GM12878 (cell line): ENCODE measurements around the gene DST. TPM values are rescaled to one million over a fixed set of nuclear protein-coding genes. Genes with fewer than 3 reads are reported as not detected.

Source experiments
- ATAC-seq: fragments of 200-7000 bp; cut with Tn5 transposase; 3 replicates; pipeline ENCODE4 v1.9.1; 2020; ENCODE audit warnings: mild to moderate bottlenecking, moderate library complexity
- BruUV-seq: library from RNA; stranded (reverse); fragments of 400-500 nt; replicated peaks from 2 replicates; lab custom pipeline; 2021; lab: Mats Ljungman, UMichigan
- CTCF ChIA-PET: fragments of 300-600 bp; sonication (Branson Sonifier 250); formaldehyde crosslinking; extraction: SDS; loops from one replicate; lab custom pipeline; 2021; ENCODE audit warnings: inconsistent platforms; lab: Yijun Ruan, JAX
- POLR2A ChIA-PET: fragments of 350-600 bp; formaldehyde crosslinking; extraction: SDS; loops from one replicate; lab custom pipeline; 2021; ENCODE audit warnings: inconsistent platforms; lab: Charles Lee
- RAD21 ChIA-PET: fragments of 300-600 bp; sonication (Branson Sonifier 250); formaldehyde crosslinking; loops from one replicate; lab custom pipeline; 2023; ENCODE audit warnings: antibody characterized with exemption; ENCODE audit not compliant: unreplicated experiment; lab: Charles Lee
- SMC1A ChIA-PET: fragments of 300-600 bp; sonication (Branson Sonifier 250); formaldehyde crosslinking; loops from one replicate; lab custom pipeline; 2023; ENCODE audit not compliant: unreplicated experiment, uncharacterized antibody; lab: Charles Lee
- DNase-seq: peaks from one replicate; pipeline ENCODE4 v3.0.0-alpha.2; 2011; ENCODE audit warnings: low read depth, low spot score
- FAIRE-seq: peaks from 3 replicates; lab custom pipeline; 2011; peaks lifted over from hg19 to GRCh38; lab: Jason Lieb, UNC
- H2AFZ ChIP-seq: 2 replicates; pipeline ENCODE4 v1.6.0; 2011; ENCODE audit warnings: low read depth, low read length, control low read depth; ENCODE audit not compliant: control insufficient read depth
- H3K27ac ChIP-seq: 2 replicates; pipeline ENCODE4 v1.5.1; 2011; ENCODE audit warnings: control low read depth; ENCODE audit not compliant: control insufficient read depth, insufficient read depth
- H3K27me3 ChIP-seq, 2 experiments: replicated peaks in 1 of 2; 2 replicates each; pipeline versions ENCODE4 v1.6.0 to v1.6.1; 2011; ENCODE audit warnings: low read length in 1 of 2; ENCODE audit not compliant: control insufficient read depth in 2 of 2, insufficient read depth in 2 of 2
- H3K36me3 ChIP-seq, 2 experiments: 2 replicates each; pipeline ENCODE4 v1.5.1; 2011; ENCODE audit warnings: low read length in 1 of 2; ENCODE audit not compliant: control insufficient read depth in 2 of 2, insufficient read depth in 2 of 2
- H3K4me1 ChIP-seq: 2 replicates; pipeline ENCODE4 v1.6.1; 2011; ENCODE audit warnings: mild to moderate bottlenecking, low read length, moderate library complexity, mixed read lengths; ENCODE audit not compliant: control insufficient read depth, insufficient read depth
- H3K4me2 ChIP-seq: 2 replicates; pipeline ENCODE4 v1.6.0; 2011; ENCODE audit warnings: control low read depth; ENCODE audit not compliant: control insufficient read depth, insufficient read depth
- H3K4me3 ChIP-seq: fragments of 200-600 bp; sonication (generic); 2 replicates; pipeline ENCODE4 v1.5.1; 2016
- H3K79me2 ChIP-seq: 2 replicates; pipeline ENCODE4 v1.6.0; 2011; ENCODE audit warnings: low read length; ENCODE audit not compliant: control insufficient read depth, insufficient read depth
- H3K9ac ChIP-seq: 2 replicates; pipeline ENCODE4 v1.8.0; 2011; ENCODE audit warnings: low read length, control low read depth, mixed read lengths; ENCODE audit not compliant: control insufficient read depth, insufficient read depth
- H3K9me3 ChIP-seq: replicated peaks from 3 replicates; pipeline ENCODE4 v1.5.1; 2011; ENCODE audit warnings: mild to moderate bottlenecking, low read length; ENCODE audit not compliant: control insufficient read depth, insufficient read depth
- H4K20me1 ChIP-seq: 2 replicates; pipeline ENCODE4 v1.6.0; 2011; ENCODE audit not compliant: control insufficient read depth, insufficient read depth
- ATF7 ChIP-seq: fragments of 450-650 bp; IDR thresholded peaks from 2 replicates; pipeline ENCODE4 v1.6.1; 2016; ENCODE audit warnings: low read depth, mild to moderate bottlenecking
- BHLHE40 ChIP-seq, 2 experiments: fragments of 450-650 bp in 1 of 2; IDR thresholded peaks; 2 replicates each; pipeline ENCODE4 v1.6.1; 2011 to 2017; ENCODE audit warnings: low read depth in 2 of 2, borderline replicate concordance in 1 of 2, improper control_type of control experiment in 1 of 2, low read length in 1 of 2, mild to moderate bottlenecking in 1 of 2
- CBX3 ChIP-seq: fragments of 200-600 bp; sonication (generic); IDR thresholded peaks from 2 replicates; pipeline ENCODE4 v1.6.1; 2016; ENCODE audit warnings: low read depth, borderline replicate concordance
- CHD2 ChIP-seq: IDR thresholded peaks from 2 replicates; pipeline ENCODE4 v1.6.1; 2011; ENCODE audit warnings: low read depth, low read length, improper control_type of control experiment, borderline replicate concordance
- CUX1 ChIP-seq: IDR thresholded peaks from 2 replicates; pipeline ENCODE4 v1.6.1; 2012; ENCODE audit warnings: improper control_type of control experiment, low read depth, low read length; ENCODE audit not compliant: insufficient replicate concordance
- E2F4 ChIP-seq: IDR thresholded peaks from 2 replicates; pipeline ENCODE4 v1.6.1; 2012; ENCODE audit warnings: low read depth, low read length, improper control_type of control experiment
- GABPA ChIP-seq: IDR thresholded peaks from 2 replicates; pipeline ENCODE4 v1.6.1; 2014; ENCODE audit warnings: antibody characterized with exemption, low read depth, mild to moderate bottlenecking, inconsistent platforms
- IRF4 ChIP-seq: IDR thresholded peaks from 2 replicates; pipeline ENCODE4 v1.6.1; 2011; ENCODE audit warnings: low read depth, low read length
- LARP7 ChIP-seq: fragments of 450-650 bp; IDR thresholded peaks from 2 replicates; pipeline ENCODE4 v1.6.1; 2017; ENCODE audit warnings: mild to moderate bottlenecking
- MTA2 ChIP-seq: fragments of 450-650 bp; IDR thresholded peaks from 2 replicates; pipeline ENCODE4 v1.6.1; 2016; ENCODE audit warnings: low read depth, mild to moderate bottlenecking, moderate library complexity
- NFYA ChIP-seq: IDR thresholded peaks from 2 replicates; pipeline ENCODE4 v1.6.1; 2011; ENCODE audit warnings: low read depth, mild to moderate bottlenecking, low read length, improper control_type of control experiment, borderline replicate concordance
- RAD51 ChIP-seq: fragments of 450-650 bp; IDR thresholded peaks from 2 replicates; pipeline ENCODE4 v1.6.1; 2016; ENCODE audit warnings: moderate library complexity, mild to moderate bottlenecking, inconsistent platforms
- SKIL ChIP-seq: fragments of 450-650 bp; IDR thresholded peaks from 2 replicates; pipeline ENCODE4 v1.6.1; 2017; ENCODE audit warnings: mild to moderate bottlenecking, low read depth, inconsistent platforms; ENCODE audit not compliant: poor library complexity, severe bottlenecking
- SMC3 ChIP-seq: IDR thresholded peaks from 2 replicates; pipeline ENCODE4 v1.6.1; 2011; ENCODE audit warnings: low read length, improper control_type of control experiment, borderline replicate concordance
- SREBF1 ChIP-seq: IDR thresholded peaks from 2 replicates; pipeline ENCODE4 v1.6.1; 2012; ENCODE audit warnings: mild to moderate bottlenecking, low read length
- SREBF2 ChIP-seq: IDR thresholded peaks from 2 replicates; pipeline ENCODE4 v1.6.1; 2012; ENCODE audit warnings: mild to moderate bottlenecking, low read length
- WGBS: methylation state at CpG from one replicate; pipeline ENCODE4 v1.1.6; 2016; ENCODE audit warnings: low lambda C conversion rate; ENCODE audit not compliant: insufficient replicate concordance, insufficient coverage; ENCODE audit errors: missing lambda C conversion rate; 5-methylcytosine and 5-hydroxymethylcytosine counted together
- in situ Hi-C: fragments of 300-500 bp; cut with MboI; formaldehyde crosslinking; loops from 9 replicates; pipeline ENCODE4 v1.14.3; 2018; ENCODE audit warnings: mixed read lengths
- intact Hi-C: fragments of 100-400 bp; cut with micrococcal nuclease; formaldehyde crosslinking; loops from one replicate; pipeline ENCODE4 v1.14.2; 2022; ENCODE audit not compliant: unreplicated experiment
- polyA plus RNA-seq, 11 experiments: library from polyadenylated mRNA; depleted of rRNA in 4 of 11; unstranded in 6 of 11; stranded (reverse) in 5 of 11; fragments of >200 nt; fragmentation: Nextera tagmentation in 4 of 11; fragmentation: Illumina TruSeq in 1 of 11; extraction: Ambion mirVana in 4 of 11; extraction: Trizol in 1 of 11; gene quantifications; 1 replicate in 1 of 11; 2 replicates in 10 of 11; pipeline versions ENCODE4 v1.2.1 to v1.2.3, GENCODE V29; 2011 to 2016; ENCODE audit warnings: inconsistent platforms in 2 of 11, missing spikeins in 2 of 11, low read depth in 1 of 11
- total RNA-seq, 4 experiments: library from RNA; depleted of rRNA in 3 of 4; stranded (reverse); fragments of >200 nt in 3 of 4; fragmentation: Illumina TruSeq in 1 of 4; extraction: Trizol in 1 of 4; gene quantifications; 2 replicates each; pipeline versions ENCODE4 v1.2.1 to v1.2.3, GENCODE V29; 2013 to 2021

Gene DST
- total and polyA plus RNA-seq, 10 of the 15 experiments (the other 5 are each of a cell fraction or from before 2014, with no cell fraction given) = 32.1 to 156 (median 75.0) TPM

GRCh38 chr6:56659721-56660380 lies 17.2 kb upstream of the DST start:
- intact Hi-C loops = no loop called here
- Histone ChIP-seq H4K20me1 (no peaks in the 10 kb centered on the region), H3K4me3 (no peak overlapping the region), H3K4me1 (peaks cover 22% of the 10 kb centered on the region), H3K9ac (no peak overlapping the region; the same call in 1 of the 2 replicates), H2AFZ (0 out of 2 replicates have a peak overlapping the region, but pooled peaks have one; percentile 7), H3K9me3 (no peaks in the 10 kb centered on the region; the same call in 2 of the 3 replicates), H3K27me3 (no peaks in the 10 kb centered on the region), H3K79me2 (peaks cover 8% of the 10 kb centered on the region), H3K27ac (peak overlapping the region; percentile 69), H3K4me2 (peak overlapping the region; percentile 11), H3K36me3 (peaks cover 2 to 6% of the 10 kb centered on the region in 2 experiments; a peak in 3 of 4 replicates)
- DNase-seq = peak; percentile 64
- WGBS = 63% methylated on average over 2 of the region's 2 CpGs
- ChIA-PET CTCF (interaction anchor here (0.6 to 1.9 kb wide), 5 partner anchors 145 to 242 kb away, joined by 3 to 8 read pairs (median 3); no protein-coding TSS in a partner anchor), RAD21 (no interaction called here), SMC1A (no interaction called here), POLR2A (no interaction called here)
- ATAC-seq = peak; percentile 93
- in situ Hi-C loops = no loop called here
- no TSS peak for BruUV-seq
- FAIRE-seq = no peak
- no peak for TF ChIP-seq SREBF2
- TF ChIP-seq ATF7 = peak; percentile 37; the same call in 1 of the 2 replicates
- no peak for TF ChIP-seq SMC3
- no peak; the same call in 1 of the 2 replicates for TF ChIP-seq RAD51
- no peak for TF ChIP-seq CBX3
- TF ChIP-seq MTA2 = peak; percentile 56; the same call in 1 of the 2 replicates
- TF ChIP-seq SKIL = peak; percentile 39
- no peak for TF ChIP-seq LARP7
- TF ChIP-seq GABPA = no peak
- TF ChIP-seq NFYA = no peak
- no peak for TF ChIP-seq CHD2
- TF ChIP-seq E2F4 = no peak
- TF ChIP-seq IRF4 = no peak
- peak in 1 of 2 experiments; percentile 5; a peak in 1 of 4 replicates for TF ChIP-seq BHLHE40 (IDR thresholded peaks at IDR 0.05; ENCODE audit: borderline replicate concordance in 1 of 2, low read depth in 2 of 2, low read length in 1 of 2)
- no peak for TF ChIP-seq SREBF1
- TF ChIP-seq CUX1 = no peak
